Heart right ventricle (tissue), 16 donors: ENCODE results near the gene AIRE. TPM values are rescaled to one million over a fixed set of nuclear protein-coding genes. Genes with fewer than 3 reads are reported as not detected.

Experiments used
- ATAC-seq, 8 donors: fragments of 200-7000 bp; cut with Tn5 transposase; one replicate each; pipeline ENCODE4 v1.9.1; 2020; ENCODE audit warnings: mild to moderate bottlenecking in 8 of 8, moderate library complexity in 8 of 8, moderate number of reproducible peaks in 1 of 8
- DNase-seq, 2 donors: peaks; one replicate each; pipeline ENCODE4 v3.0.0-alpha.2; 2020
- H3K27ac ChIP-seq, 10 donors: fragments of 200-600 bp; sonication (generic) in 2 of 10; one replicate each; pipeline versions ENCODE4 v1.5.0 to v1.8.0; 2020 to 2022; ENCODE audit warnings: mild to moderate bottlenecking in 3 of 10
- H3K27me3 ChIP-seq, 7 donors: fragments of 200-600 bp; one replicate each; pipeline ENCODE4 v1.8.0; 2021 to 2022; ENCODE audit warnings: mild to moderate bottlenecking in 2 of 7
- H3K36me3 ChIP-seq, 9 donors: fragments of 200-600 bp; sonication (generic) in 1 of 9; one replicate each; pipeline versions ENCODE4 v1.5.0 to v1.8.0; 2020 to 2022; ENCODE audit warnings: mild to moderate bottlenecking in 2 of 9
- H3K4me1 ChIP-seq, 9 donors: fragments of 200-600 bp; sonication (generic) in 1 of 9; one replicate each; pipeline versions ENCODE4 v1.5.0 to v1.8.0; 2020 to 2022; ENCODE audit warnings: mild to moderate bottlenecking in 4 of 9
- H3K4me3 ChIP-seq, 10 donors: fragments of 200-600 bp; sonication (generic) in 2 of 10; one replicate each; pipeline versions ENCODE4 v1.5.0 to v1.8.0; 2020 to 2022; ENCODE audit warnings: mild to moderate bottlenecking in 7 of 10, moderate library complexity in 2 of 10
- H3K9me3 ChIP-seq, 11 donors: fragments of 200-600 bp in 10 of 11; sonication (generic) in 2 of 11; one replicate each; pipeline versions ENCODE4 v1.5.0 to v1.8.0; 2013 to 2022; ENCODE audit warnings: mild to moderate bottlenecking in 2 of 11, control low read depth in 1 of 11, moderate library complexity in 1 of 11
- CTCF ChIP-seq, 9 donors: fragments of 200-600 bp; sonication (generic) in 2 of 9; IDR thresholded peaks; one replicate each; pipeline versions ENCODE4 v1.5.0 to v1.8.0; 2021 to 2022; ENCODE audit warnings: antibody characterized with exemption in 9 of 9, mild to moderate bottlenecking in 5 of 9, moderate library complexity in 1 of 9
- WGBS, 2 donors: extraction: QIAGEN DNeasy Blood & Tissue Kit; methylation state at CpG; one replicate each; pipeline ENCODE4 v1.1.7; 2013; ENCODE audit warnings: inconsistent platforms in 1 of 2; 5-methylcytosine and 5-hydroxymethylcytosine counted together
- intact Hi-C, 10 donors: fragments of 100-400 bp; cut with DNase I; formaldehyde crosslinking; loops; one replicate each; pipeline versions ENCODE4 v1.11.1 to v1.14.2; 2022
- polyA plus RNA-seq, 2 donors: library from polyadenylated mRNA; stranded (reverse); fragments of 200-250 nt; gene quantifications; one replicate each; pipeline ENCODE4 v1.2.3, GENCODE V29; 2013
- total RNA-seq, 10 donors: library from RNA; stranded (reverse); fragmentation: NEBNext Ultra II Directional in 3 of 10; extraction: Animal tissue kit (Norgen Biotek cat#: 25700) in 3 of 10; gene quantifications; one replicate each; pipeline versions ENCODE4 v1.2.1 to v1.2.4, GENCODE V29; 2021 to 2023
- donor health status: Arrhythmogenic right ventricular cardiomyopathy.
- donor health status: ischemic (EF 13 %, LVEDD 7.1; RV severe dilation, severe dysfunction).
- donor health status: healthy with polysubstance abuse.
- donor health status: DM: no; HTN: yes; CAD: no.
- donor health status: DM: no; HTN: no; CAD: no.
- donor health status: ischemic (EF 25% LVEDD 6.9; RV normal size, moderate dysfunction).
- donor health status: ischemic (EF 25% LVEDD 5.7; RV mildly dilated, moderate dysfunction).
- donor health status: healthy.
- donor health status: DM: yes; HTN: yes; CAD: no.
- donor health status: Ischemic cardiomyopathy.
- donor health status: ischemic (EF 35%, LVEDD 5.7; RV mildly dilated, moderate dysfunction).
- donor health status: nonischemic (EF 11% LVEDD 7.7; RV severe dilation, severe dysfunction).
- donor health status: DM: yes; HTN: yes; CAD: no.
- donor health status: PGD.
- donor health status: ischemic (EF 29% LVEDD 5.4; RV normal size, mild dysfunction).
- donor health status: nonischemic (EF 23%, LVEDD 6.1; RV moderate dilation, normal function).

AIRE gene
- total and polyA plus RNA-seq, 12 donors, result 0.05 to 0.10 (median 0.06) TPM; not detected in 9

DNA sequence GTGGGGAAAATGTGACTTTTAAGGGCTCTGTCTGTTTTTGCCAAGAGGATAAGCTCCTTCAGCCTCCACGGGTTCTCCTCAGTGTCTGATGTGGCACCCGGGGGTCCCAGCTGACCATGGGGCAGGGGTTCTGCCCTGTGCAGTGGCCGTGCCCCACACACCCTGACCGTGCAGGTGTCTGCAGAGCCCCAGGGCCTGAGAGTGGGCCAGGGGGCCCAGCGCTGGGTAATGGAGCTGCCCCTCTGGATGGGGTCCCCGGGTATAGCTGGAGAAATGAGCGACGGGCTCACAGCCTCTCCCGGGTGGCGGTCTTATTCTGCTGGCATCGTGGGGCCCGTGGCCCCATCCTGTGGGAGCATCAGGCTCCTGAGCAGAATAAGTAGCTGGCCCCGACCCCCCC is 11.2 kb downstream of the AIRE start:
- DNase-seq (no peak), ATAC-seq (no peak)

GRCh38 chr21:44297525-44298290 is 12.0 kb downstream of the AIRE start:
- H3K36me3 ChIP-seq, result no peaks in the 10 kb centered on the region
- H3K4me1 ChIP-seq, result peaks cover 27 to 60% (median 51%) of the 10 kb centered on the region in 9 donors
- H3K27ac ChIP-seq, result peak overlapping the region in 3 of 10 donors; percentile 16 to 34 (median 33)
- DNase-seq (peak; percentile 87 to 88), ATAC-seq (peak; percentile 44 to 73 (median 60))
- no peaks in the 10 kb centered on the region for H3K9me3 ChIP-seq
- H3K27me3 ChIP-seq, result peaks cover 0 to 7% (median 0%) of the 10 kb centered on the region in 7 donors
- intact Hi-C loops, result no loop called here
- H3K4me3 ChIP-seq, result no peak overlapping the region
- 27 to 30% methylated on average over 22 of the region's 22 CpGs for WGBS, 2 donors
- peak; percentile 68 to 91 (median 82) for TF ChIP-seq CTCF (IDR thresholded peaks at IDR 0.05)

More for the DNA sequence above, 11.2 kb downstream of the AIRE start:
- H3K36me3 ChIP-seq, result no peaks in the 10 kb centered on the region
- peaks cover 0 to 7% (median 0%) of the 10 kb centered on the region in 7 donors for H3K27me3 ChIP-seq
- no peak overlapping the region for H3K4me3 ChIP-seq
- no peak overlapping the region for H3K27ac ChIP-seq
- WGBS, 2 donors, result 82 to 89% methylated on average over 13 of the region's 13 CpGs
- intact Hi-C loops, result no loop called here
- TF ChIP-seq CTCF (IDR thresholded peaks at IDR 0.05), result no peak
- H3K4me1 ChIP-seq, result peaks cover 20 to 52% (median 43%) of the 10 kb centered on the region in 9 donors
- H3K9me3 ChIP-seq, result no peaks in the 10 kb centered on the region

- 89 to 94% methylated on average over 2 of the region's 2 CpGs for WGBS, 2 donors
- H3K9me3 ChIP-seq, result no peaks in the 10 kb centered on the region
- peak overlapping the region in 2 of 10 donors; percentile 33 to 34 for H3K27ac ChIP-seq
- H3K36me3 ChIP-seq, result no peaks in the 10 kb centered on the region
- no peak for TF ChIP-seq CTCF (IDR thresholded peaks at IDR 0.05)
- H3K4me1 ChIP-seq, result peaks cover 33 to 66% (median 57%) of the 10 kb centered on the region in 9 donors
- DNase-seq (no peak), ATAC-seq (no peak)
- no peak overlapping the region for H3K4me3 ChIP-seq
- intact Hi-C loops, result no loop called here
- peaks cover 0 to under 1% (median 0%) of the 10 kb centered on the region in 7 donors for H3K27me3 ChIP-seq
Observed at GRCh38 chr21:44298301-44298700, 12.6 kb downstream of the AIRE start.

DNA sequence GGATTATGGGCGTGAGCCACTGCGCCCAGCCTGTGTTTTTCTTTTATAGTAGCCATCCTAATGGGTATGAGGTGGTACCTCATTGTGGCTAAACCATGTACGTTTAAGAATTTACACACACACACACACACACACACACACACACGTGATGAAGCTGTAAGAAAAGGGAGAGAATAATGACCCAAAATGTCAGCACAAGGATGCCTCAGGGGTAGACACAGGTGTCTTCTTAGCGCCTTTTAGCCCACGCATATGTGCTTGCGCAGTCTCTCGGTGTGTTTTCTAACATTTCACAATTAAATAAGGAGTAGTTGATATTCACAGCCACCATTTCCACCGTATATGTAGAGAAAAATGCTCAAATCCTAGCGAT is 13.4 kb downstream of the AIRE start:
- H3K36me3 ChIP-seq, result no peaks in the 10 kb centered on the region
- no peaks in the 10 kb centered on the region for H3K9me3 ChIP-seq
- H3K4me3 ChIP-seq, result peak overlapping the region in 9 of 10 donors; percentile 64 to 92 (median 79)
- no peak for TF ChIP-seq CTCF (IDR thresholded peaks at IDR 0.05)
- peak overlapping the region; percentile 83 to 98 (median 94) for H3K27ac ChIP-seq
- ATAC-seq (no peak), DNase-seq (no peak)
- H3K4me1 ChIP-seq, result peaks cover 41 to 73% (median 64%) of the 10 kb centered on the region in 9 donors
- no peaks in the 10 kb centered on the region for H3K27me3 ChIP-seq
- WGBS, 2 donors, result 40 to 46% methylated on average over 10 of the region's 10 CpGs
- intact Hi-C loops, result no loop called here
